ENCODE results near the gene CATSPERZ. TPM values are rescaled to one million over a fixed set of nuclear protein-coding genes. Genes with fewer than 3 reads are reported as not detected.
A peak's percentile ranks its signal among the peaks of the same experiment; 100 is the strongest.

CATSPERZ gene
- total and polyA plus RNA-seq, 2 of the 13 experiments (the other 11 are each of a cell fraction or from before 2014, with no cell fraction given): 0.22 to 0.48 TPM

DNA sequence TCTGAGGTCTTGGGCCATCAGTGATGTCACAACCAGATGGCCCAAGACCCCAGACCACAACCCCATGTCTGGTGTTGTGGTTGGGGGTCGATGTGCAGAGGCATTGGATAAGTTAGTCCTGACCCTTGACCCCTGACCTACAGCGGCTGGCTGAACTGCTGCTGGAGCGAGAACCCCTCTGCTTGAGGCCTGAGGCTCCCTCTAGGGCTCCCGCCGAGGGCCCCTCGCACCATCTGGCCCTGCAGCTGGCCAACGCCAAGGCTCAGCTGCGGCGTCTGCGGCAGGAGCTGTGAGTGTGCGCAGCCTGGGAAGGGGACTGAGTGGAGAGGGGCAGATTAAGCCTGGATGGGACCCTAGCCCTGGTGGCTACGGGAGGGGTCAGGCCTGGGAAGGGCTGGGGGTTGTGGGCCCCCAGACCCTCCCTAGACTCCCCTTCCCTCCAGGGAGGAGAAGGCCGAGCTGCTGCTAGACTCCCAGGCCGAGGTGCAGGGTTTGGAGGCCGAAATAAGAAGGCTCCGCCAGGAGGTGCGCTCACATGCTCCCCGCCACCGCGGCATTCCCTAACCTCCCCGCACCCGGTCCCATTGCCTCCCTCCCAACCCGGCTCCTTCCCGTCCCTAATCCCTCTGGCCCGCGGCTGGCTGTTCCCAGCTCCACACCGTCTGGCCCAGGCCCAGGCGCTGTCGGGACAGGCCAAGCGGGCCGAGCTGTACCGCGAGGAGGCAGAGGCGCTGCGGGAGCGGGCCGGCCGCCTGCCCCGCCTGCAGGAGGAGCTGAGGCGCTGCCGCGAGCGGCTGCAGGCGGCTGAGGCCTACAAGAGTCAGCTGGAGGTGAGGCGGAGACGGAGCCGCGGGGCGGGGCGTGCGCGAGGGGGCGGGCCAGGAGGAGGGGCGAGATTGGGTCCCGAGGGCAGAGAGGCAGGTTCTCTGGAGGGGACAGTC is 42.0 kb downstream of the CATSPERZ start (continued):
- TF ChIP-seq KLF9 (CRISPR knock-in tag; IDR thresholded peaks at IDR 0.05; ENCODE audit: low read depth) (no peak), ZFX (CRISPR knock-in tag; IDR thresholded peaks at IDR 0.05; ENCODE audit: low read depth) (peak; percentile 96), ZNF331 (CRISPR knock-in tag; IDR thresholded peaks at IDR 0.05) (no peak), KDM2A (CRISPR knock-in tag; IDR thresholded peaks at IDR 0.05; ENCODE audit: borderline replicate concordance, low read depth) (peak; percentile 51; the same call in 1 of the 2 replicates), ZNF839 (CRISPR knock-in tag; IDR thresholded peaks at IDR 0.05; ENCODE audit: borderline replicate concordance) (0 out of 2 replicates have a peak, but pooled peaks have one; percentile 32), SKI (IDR thresholded peaks at IDR 0.05; ENCODE audit: partially characterized antibody) (peak; percentile 48), PATZ1 (CRISPR knock-in tag; IDR thresholded peaks at IDR 0.05) (no peak), PHF8 (CRISPR knock-in tag; IDR thresholded peaks at IDR 0.05) (peak; percentile 63), CTCF (CRISPR knock-in tag; IDR thresholded peaks at IDR 0.05) (peak; percentile 60), SALL1 (CRISPR knock-in tag; IDR thresholded peaks at IDR 0.05) (0 out of 2 replicates have a peak, but pooled peaks have one; percentile 12), GABPB1 (CRISPR knock-in tag; IDR thresholded peaks at IDR 0.05) (peak; percentile 45; the same call in 1 of the 2 replicates), ZNF768 (CRISPR knock-in tag; IDR thresholded peaks at IDR 0.05) (peak; percentile 45), ZNF484 (CRISPR knock-in tag; IDR thresholded peaks at IDR 0.05; ENCODE audit: borderline replicate concordance, low read depth) (no peak), KDM5B (CRISPR knock-in tag; IDR thresholded peaks at IDR 0.05; ENCODE audit: borderline replicate concordance) (peak; percentile 19; the same call in 1 of the 2 replicates), TAF1 (CRISPR knock-in tag; IDR thresholded peaks at IDR 0.05) (peak; percentile 23; the same call in 1 of the 2 replicates), RBFOX2 (IDR thresholded peaks at IDR 0.05; ENCODE audit: low read depth, low read length) (peak; percentile 46; the same call in 1 of the 2 replicates), ZBTB34 (CRISPR knock-in tag; IDR thresholded peaks at IDR 0.05) (no peak), ZNF326 (CRISPR knock-in tag; IDR thresholded peaks at IDR 0.05; ENCODE audit: borderline replicate concordance) (no peak), AHR (CRISPR knock-in tag; IDR thresholded peaks at IDR 0.05) (0 out of 2 replicates have a peak, but pooled peaks have one; percentile 53), HMGXB4 (CRISPR knock-in tag; IDR thresholded peaks at IDR 0.05; ENCODE audit: borderline replicate concordance in 1 of 2, low read depth in 1 of 2) (peak; percentile 42 to 43; a peak in 3 of 4 replicates)
- TF ChIP-seq, protein P1, sequence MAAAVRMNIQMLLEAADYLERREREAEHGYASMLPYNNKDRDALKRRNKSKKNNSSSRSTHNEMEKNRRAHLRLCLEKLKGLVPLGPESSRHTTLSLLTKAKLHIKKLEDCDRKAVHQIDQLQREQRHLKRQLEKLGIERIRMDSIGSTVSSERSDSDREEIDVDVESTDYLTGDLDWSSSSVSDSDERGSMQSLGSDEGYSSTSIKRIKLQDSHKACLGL (CRISPR knock-in tag; IDR thresholded peaks at IDR 0.05): peak; percentile 17; the same call in 1 of the 2 replicates

All from HepG2 (cell line).